GM21786 (cell line): ENCODE measurements around the gene RDH13.
"Not testable (repeated sequence)": the region's sequence is repeated elsewhere in the genome, so short reads cannot be mapped to it uniquely, and the experiment has no call there.

Source experiments
- ATAC-seq: cut with Tn5 transposase; IDR thresholded peaks from one replicate; pipeline ENCODE4 v1.9.1; 2021; ENCODE audit not compliant: unreplicated experiment

RDH13 gene

GRCh38 chr19:55018633-55019032 is 44.3 kb downstream of the RDH13 start:
- no peak for ATAC-seq

- ATAC-seq = no peak
Observed at GRCh38 chr19:55018216-55018615, 44.7 kb downstream of the RDH13 start.

- no peak for ATAC-seq
Observed at GRCh38 chr19:55016017-55016416, 46.9 kb downstream of the RDH13 start.

- no peak for ATAC-seq
Observed at GRCh38 chr19:55015126-55015525, 47.8 kb downstream of the RDH13 start.

- ATAC-seq = no peak
Observed at GRCh38 chr19:55014714-55015113, 48.2 kb downstream of the RDH13 start.

GRCh38 chr19:55013596-55013995 is 49.4 kb downstream of the RDH13 start:
- ATAC-seq = no peak

- ATAC-seq = no peak
Observed at GRCh38 chr19:55012306-55012705, 50.6 kb downstream of the RDH13 start.

- ATAC-seq = not testable (repeated sequence)
Observed at GRCh38 chr19:55010561-55010960, 52.4 kb downstream of the RDH13 start.

- ATAC-seq = not testable (repeated sequence)
Observed at GRCh38 chr19:55008781-55009180, 54.2 kb downstream of the RDH13 start.

- not testable (repeated sequence) for ATAC-seq
Observed at GRCh38 chr19:55008189-55008588, 54.8 kb downstream of the RDH13 start.

GRCh38 chr19:55007537-55007936 is 55.4 kb downstream of the RDH13 start:
- not testable (repeated sequence) for ATAC-seq

- not testable (repeated sequence) for ATAC-seq
Observed at GRCh38 chr19:55006795-55007194, 56.2 kb downstream of the RDH13 start.

- ATAC-seq = peak; percentile 71
Observed at GRCh38 chr19:55005684-55006488, 57.1 kb downstream of the RDH13 start.

GRCh38 chr19:55000761-55001160 is 62.2 kb downstream of the RDH13 start:
- no peak for ATAC-seq

GRCh38 chr19:54998751-54999239 is 64.2 kb downstream of the RDH13 start:
- not testable (repeated sequence) for ATAC-seq

GRCh38 chr19:54995561-54995960 is 67.4 kb downstream of the RDH13 start:
- no peak for ATAC-seq
